ENCODE results near the gene ADSL.

DNA sequence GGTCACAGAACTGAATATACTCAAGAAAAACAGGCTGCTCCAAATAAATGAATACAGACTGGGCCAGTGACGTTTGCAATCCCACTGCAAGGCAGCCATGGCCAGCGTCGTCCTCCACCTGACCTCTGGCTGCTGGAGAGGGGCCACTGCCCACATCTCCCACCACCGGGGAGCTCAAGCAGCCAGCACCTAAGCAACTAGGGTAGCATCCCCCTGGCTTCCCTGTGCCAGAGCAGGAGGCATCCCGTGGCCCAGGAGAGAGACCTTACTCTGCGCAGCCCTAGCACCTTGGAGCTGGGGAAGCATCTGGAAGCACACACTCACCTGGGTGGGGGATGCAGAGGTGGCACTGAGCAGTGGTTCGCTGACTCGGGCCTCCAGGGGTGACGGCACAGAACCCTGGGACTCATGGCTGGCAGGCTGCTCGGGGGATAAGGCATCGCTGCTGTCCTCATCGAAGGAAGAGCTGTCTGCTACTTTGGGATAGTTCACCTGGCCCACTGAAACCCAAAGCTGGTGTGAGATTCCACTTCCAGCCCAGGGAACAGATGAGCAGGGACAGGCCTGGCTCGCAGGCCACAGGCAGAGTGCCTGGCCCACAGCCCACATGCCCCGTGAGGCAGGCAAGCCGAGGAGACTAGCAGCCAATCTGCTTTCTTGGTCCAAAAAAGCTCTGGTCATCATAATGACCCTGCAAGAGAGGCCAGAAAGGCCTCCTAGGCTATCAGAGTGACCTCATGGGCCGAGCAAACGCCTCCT, 77.8 kb downstream of the ADSL start:
- TF ChIP-seq EZH2 (IDR thresholded peaks at IDR 0.05; ENCODE audit: insufficient read depth, poor library complexity, severe bottlenecking) (no peak), EZH2phosphoT487 (IDR thresholded peaks at IDR 0.05; ENCODE audit: insufficient read depth, low read depth) (no peak)

All from GM23248 (cell line).